IMR-90 (cell line): Measurements from ENCODE around the gene CLEC16A.

Source experiments
- CTCF ChIP-seq: conservative IDR thresholded peaks from 2 replicates; pipeline ENCODE4 v1.5.1; 2012; ENCODE audit warnings: mild to moderate bottlenecking, low read depth, low read length, improper control_type of control experiment
- ELK1 ChIP-seq: fragments of 150-350 bp; IDR thresholded peaks from 2 replicates; pipeline ENCODE4 v1.6.1; 2016; ENCODE audit warnings: low read depth, mild to moderate bottlenecking, low read length, moderate library complexity, borderline replicate concordance
- FOS ChIP-seq: fragments of 150-350 bp; IDR thresholded peaks from 2 replicates; pipeline ENCODE4 v1.6.1; 2016; ENCODE audit warnings: low read depth, low read length
- MAFK ChIP-seq: IDR thresholded peaks from 2 replicates; pipeline ENCODE4 v1.6.1; 2012; ENCODE audit warnings: low read depth, low read length, improper control_type of control experiment
- MAZ ChIP-seq: IDR thresholded peaks from 2 replicates; pipeline ENCODE4 v1.6.1; 2012; ENCODE audit warnings: low read depth, mild to moderate bottlenecking, low read length, improper control_type of control experiment, moderate library complexity, borderline replicate concordance
- NFE2L2 ChIP-seq: fragments of 150-350 bp; IDR thresholded peaks from 2 replicates; pipeline ENCODE4 v1.6.1; 2016; ENCODE audit warnings: low read depth, mild to moderate bottlenecking, low read length
- POLR2A ChIP-seq: IDR thresholded peaks from 2 replicates; pipeline ENCODE4 v1.6.1; 2012; ENCODE audit warnings: mild to moderate bottlenecking, low read depth, low read length
- RAD21 ChIP-seq: IDR thresholded peaks from 2 replicates; pipeline ENCODE4 v1.6.1; 2012; ENCODE audit warnings: low read length, improper control_type of control experiment
- RFX5 ChIP-seq: IDR thresholded peaks from 2 replicates; pipeline ENCODE4 v1.8.0; 2012; ENCODE audit warnings: low read depth, mild to moderate bottlenecking, low read length, moderate library complexity

GRCh38 chr16:10989559-10989958 lies 45.2 kb downstream of the CLEC16A start:
- TF ChIP-seq POLR2A, result no peak
- no peak for TF ChIP-seq CTCF
- TF ChIP-seq MAZ, result no peak
- no peak for TF ChIP-seq NFE2L2
- TF ChIP-seq RAD21, result no peak
- no peak for TF ChIP-seq FOS
- TF ChIP-seq MAFK, result no peak
- TF ChIP-seq ELK1, result no peak
- TF ChIP-seq RFX5, result no peak
